K562 (cell line): ENCODE results near the gene NR1H3. TPM values are rescaled to one million over a fixed set of nuclear protein-coding genes. Genes with fewer than 3 reads are reported as not detected.

Experiments used
- ETV5 ChIP-seq: sonication (generic); formaldehyde crosslinking; IDR thresholded peaks from 2 replicates; pipeline ENCODE4 v1.4.0; 2020; ENCODE audit warnings: low read depth, mild to moderate bottlenecking, missing genetic modification reagents
- FIP1L1 ChIP-seq: fragments of 200-400 bp; formaldehyde crosslinking; IDR thresholded peaks from 2 replicates; pipeline ENCODE4 v1.6.1; 2018; ENCODE audit warnings: mild to moderate bottlenecking, low read depth, low read length; ENCODE audit not compliant: poor library complexity, severe bottlenecking
- HMG20B ChIP-seq: fragments of 250-450 bp; sonication (Bioruptor Pico); IDR thresholded peaks from 2 replicates; pipeline ENCODE4 v1.5.0; 2021; ENCODE audit warnings: mild to moderate bottlenecking
- JUND ChIP-seq, 2 experiments: IDR thresholded peaks; 2 replicates in 1 of 2; 3 replicates in 1 of 2; pipeline ENCODE4 v1.6.1; 2011; ENCODE audit warnings: borderline replicate concordance in 2 of 2, low read depth in 2 of 2, low read length in 2 of 2, improper control_type of control experiment in 1 of 2, missing biosample characterization in 1 of 2, missing genetic modification characterization in 1 of 2, missing genetic modification reagents in 1 of 2
- KAT8 ChIP-seq: fragments of 450-650 bp; IDR thresholded peaks from 2 replicates; pipeline ENCODE4 v1.6.1; 2016; ENCODE audit warnings: low read depth, mild to moderate bottlenecking
- MECOM ChIP-seq: fragments of 250-450 bp; sonication (Bioruptor Pico); IDR thresholded peaks from 2 replicates; pipeline ENCODE4 v1.8.0; 2022; ENCODE audit warnings: inconsistent platforms
- NCOA4 ChIP-seq: fragments of 450-650 bp; IDR thresholded peaks from 2 replicates; pipeline ENCODE4 v1.6.1; 2018; ENCODE audit warnings: mild to moderate bottlenecking; ENCODE audit not compliant: partially characterized antibody
- NFATC3 ChIP-seq: fragments of 450-650 bp; IDR thresholded peaks from 2 replicates; pipeline ENCODE4 v1.6.1; 2017; ENCODE audit warnings: mild to moderate bottlenecking
- NR2C2 ChIP-seq, 2 experiments: fragments of 200-800 bp in 1 of 2; sonication (Bioruptor generic) in 1 of 2; sonication (generic) in 1 of 2; formaldehyde crosslinking in 1 of 2; IDR thresholded peaks; 2 replicates each; pipeline versions ENCODE4 v1.6.1 to v1.8.0; 2016 to 2022; ENCODE audit warnings: mild to moderate bottlenecking in 1 of 2, missing compliant biosample characterization in 1 of 2, missing genetic modification characterization in 1 of 2, missing genetic modification reagents in 1 of 2
- OTX1 ChIP-seq: fragments of 450-650 bp; formaldehyde crosslinking; IDR thresholded peaks from 2 replicates; pipeline ENCODE4 v1.4.0; 2022; ENCODE audit warnings: mild to moderate bottlenecking
- SETDB1 ChIP-seq: IDR thresholded peaks from one replicate; pipeline ENCODE4 v1.6.1; 2012; ENCODE audit warnings: low read length, control low read depth, inconsistent platforms
- SMARCA4 ChIP-seq: fragments of 450-650 bp; IDR thresholded peaks from 2 replicates; pipeline ENCODE4 v1.6.1; 2016
- TCF3 ChIP-seq: sonication (generic); formaldehyde crosslinking; IDR thresholded peaks from 2 replicates; pipeline ENCODE4 v1.4.0; 2020; ENCODE audit warnings: mild to moderate bottlenecking, missing genetic modification reagents
- ZBTB17 ChIP-seq: fragments of 450-650 bp; formaldehyde crosslinking; IDR thresholded peaks from 2 replicates; pipeline ENCODE4 v1.4.0; 2020; ENCODE audit warnings: mild to moderate bottlenecking
- ZBTB7A ChIP-seq: IDR thresholded peaks from 2 replicates; pipeline ENCODE4 v1.6.1; 2011; ENCODE audit warnings: low read depth, mild to moderate bottlenecking, low read length, moderate library complexity, borderline replicate concordance; ENCODE audit not compliant: control insufficient read depth
- ZKSCAN1 ChIP-seq: fragments of 150-350 bp; IDR thresholded peaks from 2 replicates; pipeline ENCODE4 v1.6.1; 2016; ENCODE audit warnings: low read depth, low read length
- ZNF224 ChIP-seq: sonication (generic); formaldehyde crosslinking; IDR thresholded peaks from 2 replicates; pipeline ENCODE4 v1.8.0; 2022; ENCODE audit warnings: mild to moderate bottlenecking, missing genetic modification reagents
- ZSCAN29 ChIP-seq: fragments of 450-650 bp; IDR thresholded peaks from 2 replicates; pipeline ENCODE4 v1.6.1; 2017
- polyA plus RNA-seq, 8 experiments: library from polyadenylated mRNA; depleted of rRNA in 4 of 8; stranded (reverse) in 5 of 8; unstranded in 3 of 8; fragments of >200 nt; fragmentation: Nextera tagmentation in 2 of 8; fragmentation: Illumina TruSeq in 1 of 8; extraction: Ambion mirVana in 2 of 8; extraction: Trizol in 1 of 8; gene quantifications; 2 replicates each; pipeline versions ENCODE4 v1.2.1 to v1.2.3, GENCODE V29; 2011 to 2014; ENCODE audit warnings: inconsistent platforms in 1 of 8, missing spikeins in 1 of 8
- total RNA-seq, 7 experiments: library from RNA; depleted of rRNA in 6 of 7; stranded (reverse); fragments of >200 nt in 6 of 7; fragmentation: Illumina TruSeq in 2 of 7; extraction: Trizol in 2 of 7; gene quantifications; 2 replicates each; pipeline versions ENCODE4 v1.2.1 to v1.2.3, GENCODE V29; 2011 to 2021; ENCODE audit warnings: low replicate concordance in 1 of 7
- TF ChIP-seq, protein P1 (sequence below): sonication (generic); formaldehyde crosslinking; IDR thresholded peaks from 2 replicates; pipeline ENCODE4 v1.8.0; 2022; ENCODE audit warnings: mild to moderate bottlenecking, missing genetic modification reagents
- TF ChIP-seq, protein P2 (sequence below): fragments of 450-650 bp; formaldehyde crosslinking; IDR thresholded peaks from 2 replicates; pipeline ENCODE4 v1.4.0; 2020; ENCODE audit warnings: mild to moderate bottlenecking, moderate library complexity
- TF ChIP-seq, protein P3 (sequence below), 3 experiments: fragments of 200-800 bp in 1 of 3; fragments of 250-450 bp in 1 of 3; fragments of 450-650 bp in 1 of 3; sonication (Bioruptor Pico) in 1 of 3; sonication (Bioruptor generic) in 1 of 3; formaldehyde crosslinking in 1 of 3; IDR thresholded peaks; 2 replicates each; pipeline versions ENCODE4 v1.6.1 to v1.8.0; 2016 to 2022; ENCODE audit warnings: mild to moderate bottlenecking in 2 of 3, missing genetic modification characterization in 2 of 3, missing compliant biosample characterization in 1 of 3, moderate library complexity in 1 of 3

Gene NR1H3
- total and polyA plus RNA-seq, 9 of the 15 experiments (the other 6 are each of a cell fraction or from before 2014, with no cell fraction given): 8.2 to 26.0 (median 11.9) TPM

DNA sequence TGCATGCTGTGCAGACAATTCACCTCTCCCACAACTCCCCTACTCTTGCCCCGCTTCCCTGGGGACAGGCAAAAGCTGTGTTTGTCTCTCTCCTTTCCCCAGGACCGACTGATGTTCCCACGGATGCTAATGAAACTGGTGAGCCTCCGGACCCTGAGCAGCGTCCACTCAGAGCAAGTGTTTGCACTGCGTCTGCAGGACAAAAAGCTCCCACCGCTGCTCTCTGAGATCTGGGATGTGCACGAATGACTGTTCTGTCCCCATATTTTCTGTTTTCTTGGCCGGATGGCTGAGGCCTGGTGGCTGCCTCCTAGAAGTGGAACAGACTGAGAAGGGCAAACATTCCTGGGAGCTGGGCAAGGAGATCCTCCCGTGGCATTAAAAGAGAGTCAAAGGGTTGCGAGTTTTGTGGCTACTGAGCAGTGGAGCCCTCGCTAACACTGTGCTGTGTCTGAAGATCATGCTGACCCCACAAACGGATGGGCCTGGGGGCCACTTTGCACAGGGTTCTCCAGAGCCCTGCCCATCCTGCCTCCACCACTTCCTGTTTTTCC, 10.7 kb downstream of the NR1H3 start (continued):
- TF ChIP-seq FIP1L1: no peak
- no peak for TF ChIP-seq OTX1 (CRISPR knock-in tag)
- TF ChIP-seq KAT8: no peak
- no peak; the same call in 1 of the 2 replicates for TF ChIP-seq NR2C2 (CRISPR knock-in tag; IDR thresholded peaks at IDR 0.05)
- TF ChIP-seq NR2C2 (tag; IDR thresholded peaks at IDR 0.05): no peak
- TF ChIP-seq TCF3 (CRISPR knock-in tag): no peak
- no peak for TF ChIP-seq ZKSCAN1
- no peak for TF ChIP-seq MECOM
- TF ChIP-seq ETV5 (CRISPR knock-in tag): no peak
- TF ChIP-seq NFATC3: no peak
- TF ChIP-seq ZNF224 (CRISPR knock-in tag): no peak
- TF ChIP-seq, protein P1, sequence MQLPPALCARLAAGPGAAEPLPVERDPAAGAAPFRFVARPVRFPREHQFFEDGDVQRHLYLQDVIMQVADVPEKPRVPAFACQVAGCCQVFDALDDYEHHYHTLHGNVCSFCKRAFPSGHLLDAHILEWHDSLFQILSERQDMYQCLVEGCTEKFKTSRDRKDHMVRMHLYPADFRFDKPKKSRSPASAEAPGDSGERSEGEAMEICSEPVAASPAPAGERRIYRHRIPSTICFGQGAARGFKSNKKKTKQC (CRISPR knock-in tag): no peak
- TF ChIP-seq SMARCA4: no peak; the same call in 1 of the 2 replicates
- peak; percentile 26 for TF ChIP-seq ZBTB7A
- TF ChIP-seq ZBTB17 (CRISPR knock-in tag): 0 out of 2 replicates have a peak, but pooled peaks have one; percentile 8
- TF ChIP-seq JUND (IDR thresholded peaks at IDR 0.05; ENCODE audit: borderline replicate concordance, low read depth, low read length): no peak
- no peak for TF ChIP-seq JUND (tag; IDR thresholded peaks at IDR 0.05; ENCODE audit: borderline replicate concordance, low read depth, low read length)
- TF ChIP-seq ZSCAN29: no peak
- TF ChIP-seq, protein P2, sequence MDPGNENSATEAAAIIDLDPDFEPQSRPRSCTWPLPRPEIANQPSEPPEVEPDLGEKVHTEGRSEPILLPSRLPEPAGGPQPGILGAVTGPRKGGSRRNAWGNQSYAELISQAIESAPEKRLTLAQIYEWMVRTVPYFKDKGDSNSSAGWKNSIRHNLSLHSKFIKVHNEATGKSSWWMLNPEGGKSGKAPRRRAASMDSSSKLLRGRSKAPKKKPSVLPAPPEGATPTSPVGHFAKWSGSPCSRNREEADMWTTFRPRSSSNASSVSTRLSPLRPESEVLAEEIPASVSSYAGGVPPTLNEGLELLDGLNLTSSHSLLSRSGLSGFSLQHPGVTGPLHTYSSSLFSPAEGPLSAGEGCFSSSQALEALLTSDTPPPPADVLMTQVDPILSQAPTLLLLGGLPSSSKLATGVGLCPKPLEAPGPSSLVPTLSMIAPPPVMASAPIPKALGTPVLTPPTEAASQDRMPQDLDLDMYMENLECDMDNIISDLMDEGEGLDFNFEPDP (CRISPR knock-in tag): no peak
- TF ChIP-seq HMG20B (CRISPR knock-in tag): no peak
- TF ChIP-seq NCOA4: no peak
- TF ChIP-seq, protein P3, sequence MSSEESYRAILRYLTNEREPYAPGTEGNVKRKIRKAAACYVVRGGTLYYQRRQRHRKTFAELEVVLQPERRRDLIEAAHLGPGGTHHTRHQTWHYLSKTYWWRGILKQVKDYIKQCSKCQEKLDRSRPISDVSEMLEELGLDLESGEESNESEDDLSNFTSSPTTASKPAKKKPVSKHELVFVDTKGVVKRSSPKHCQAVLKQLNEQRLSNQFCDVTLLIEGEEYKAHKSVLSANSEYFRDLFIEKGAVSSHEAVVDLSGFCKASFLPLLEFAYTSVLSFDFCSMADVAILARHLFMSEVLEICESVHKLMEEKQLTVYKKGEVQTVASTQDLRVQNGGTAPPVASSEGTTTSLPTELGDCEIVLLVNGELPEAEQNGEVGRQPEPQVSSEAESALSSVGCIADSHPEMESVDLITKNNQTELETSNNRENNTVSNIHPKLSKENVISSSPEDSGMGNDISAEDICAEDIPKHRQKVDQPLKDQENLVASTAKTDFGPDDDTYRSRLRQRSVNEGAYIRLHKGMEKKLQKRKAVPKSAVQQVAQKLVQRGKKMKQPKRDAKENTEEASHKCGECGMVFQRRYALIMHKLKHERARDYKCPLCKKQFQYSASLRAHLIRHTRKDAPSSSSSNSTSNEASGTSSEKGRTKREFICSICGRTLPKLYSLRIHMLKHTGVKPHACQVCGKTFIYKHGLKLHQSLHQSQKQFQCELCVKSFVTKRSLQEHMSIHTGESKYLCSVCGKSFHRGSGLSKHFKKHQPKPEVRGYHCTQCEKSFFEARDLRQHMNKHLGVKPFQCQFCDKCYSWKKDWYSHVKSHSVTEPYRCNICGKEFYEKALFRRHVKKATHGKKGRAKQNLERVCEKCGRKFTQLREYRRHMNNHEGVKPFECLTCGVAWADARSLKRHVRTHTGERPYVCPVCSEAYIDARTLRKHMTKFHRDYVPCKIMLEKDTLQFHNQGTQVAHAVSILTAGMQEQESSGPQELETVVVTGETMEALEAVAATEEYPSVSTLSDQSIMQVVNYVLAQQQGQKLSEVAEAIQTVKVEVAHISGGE (CRISPR knock-in tag; IDR thresholded peaks at IDR 0.05): no peak
- no peak for TF ChIP-seq SETDB1
